HCT116 (cell line): Measurements from ENCODE around the gene SYMPK. TPM values are rescaled to one million over a fixed set of nuclear protein-coding genes. Genes with fewer than 3 reads are reported as not detected.

Experiments used
- ATAC-seq: fragments of 200-7000 bp; cut with Tn5 transposase; 2 replicates; pipeline ENCODE4 v1.9.1; 2020; ENCODE audit warnings: mild to moderate bottlenecking, moderate library complexity
- BruUV-seq: library from RNA; stranded (reverse); fragments of 400-500 nt; replicated peaks from 2 replicates; lab custom pipeline; 2021; lab: Mats Ljungman, UMichigan
- CTCF ChIA-PET: fragments of 300-600 bp; sonication (Branson Sonifier 250); formaldehyde crosslinking; loops from one replicate; lab custom pipeline; 2021; ENCODE audit warnings: antibody characterized with exemption; lab: Charles Lee
- POLR2A ChIA-PET: fragments of 300-600, 350-600 bp; sonication (Branson Sonifier 250); formaldehyde crosslinking; loops from one replicate; lab custom pipeline; 2021; ENCODE audit warnings: antibody characterized with exemption; lab: Charles Lee
- RAD21 ChIA-PET, 2 experiments: fragments of 300-600 bp; sonication (Branson Sonifier 250); formaldehyde crosslinking; loops; one replicate each; lab custom pipeline; 2023; ENCODE audit warnings: low total read pairs in 2 of 2; ENCODE audit not compliant: uncharacterized antibody in 2 of 2, unreplicated experiment in 2 of 2, low non-redundant PET in 1 of 2; lab: Charles Lee
- DNase-seq: peaks from one replicate; pipeline ENCODE4 v3.0.0-alpha.2; 2010; ENCODE audit warnings: low read depth, low spot score
- H2AFZ ChIP-seq: fragments of 200-600 bp; shearing (Covaris generic), sonication (generic); 2 replicates; pipeline ENCODE4 v1.6.1; 2017; ENCODE audit warnings: low read depth, mixed run types, mixed read lengths, antibody characterized with exemption, low read length; ENCODE audit not compliant: poor library complexity, severe bottlenecking
- H3K27ac ChIP-seq: 2 replicates; pipeline ENCODE4 v1.5.1; 2012; ENCODE audit warnings: low read depth, low read length
- H3K27me3 ChIP-seq: fragments of 200-600 bp; sonication (generic); 2 replicates; pipeline ENCODE4 v1.6.1; 2016; ENCODE audit warnings: mixed run types, low read length, mixed read lengths; ENCODE audit not compliant: insufficient read depth
- H3K36me3 ChIP-seq, 2 experiments: fragments of 200-500 bp in 1 of 2; fragments of 200-600 bp in 1 of 2; sonication (Bioruptor generic) in 1 of 2; sonication (generic) in 1 of 2; 2 replicates each; pipeline versions ENCODE4 v1.5.1 to v1.6.1; 2014 to 2016; ENCODE audit warnings: low read length in 2 of 2, inconsistent platforms in 1 of 2, mixed read lengths in 1 of 2, mixed run types in 1 of 2; ENCODE audit not compliant: insufficient read depth in 2 of 2, control insufficient read depth in 1 of 2
- H3K4me1 ChIP-seq, 2 experiments: fragments of 200-600 bp in 1 of 2; sonication (generic) in 1 of 2; 2 replicates each; pipeline versions ENCODE4 v1.5.1 to v1.6.1; 2012 to 2017; ENCODE audit warnings: low read length in 2 of 2, inconsistent platforms in 1 of 2, mild to moderate bottlenecking in 1 of 2, mixed read lengths in 1 of 2, mixed run types in 1 of 2, moderate library complexity in 1 of 2; ENCODE audit not compliant: insufficient read depth in 2 of 2, control insufficient read depth in 1 of 2
- H3K4me2 ChIP-seq: fragments of 200-600 bp; sonication (generic); 2 replicates; pipeline ENCODE4 v1.6.1; 2017; ENCODE audit warnings: mixed run types, low read length, mixed read lengths
- H3K4me3 ChIP-seq, 2 experiments: fragments of 200-600 bp in 1 of 2; sonication (generic) in 1 of 2; replicated peaks in 1 of 2; 2 replicates each; pipeline ENCODE4 v1.5.1; 2011 to 2016; ENCODE audit warnings: low read length in 2 of 2, control low read depth in 1 of 2, low read depth in 1 of 2, mild to moderate bottlenecking in 1 of 2, mixed read lengths in 1 of 2, mixed run types in 1 of 2
- H3K79me2 ChIP-seq: fragments of 200-600 bp; sonication (generic); 2 replicates; pipeline ENCODE4 v1.6.1; 2017; ENCODE audit warnings: mild to moderate bottlenecking, mixed run types, low read length, moderate library complexity, mixed read lengths; ENCODE audit not compliant: insufficient read depth
- H3K9ac ChIP-seq: fragments of 200-600 bp; sonication (generic); 2 replicates; pipeline ENCODE4 v1.6.1; 2016; ENCODE audit warnings: low read length, mixed read lengths
- H3K9me2 ChIP-seq: fragments of 200-600 bp; sonication (generic), shearing (Covaris generic); 2 replicates; pipeline ENCODE4 v1.6.1; 2017; ENCODE audit warnings: mixed run types, mild to moderate bottlenecking, moderate library complexity; ENCODE audit not compliant: insufficient read depth
- H3K9me3 ChIP-seq, 2 experiments: fragments of 200-500 bp in 1 of 2; fragments of 200-600 bp in 1 of 2; sonication (Bioruptor generic) in 1 of 2; sonication (generic) in 1 of 2; 2 replicates each; pipeline ENCODE4 v1.6.1; 2014 to 2017; ENCODE audit warnings: low read length in 2 of 2, mixed read lengths in 2 of 2, inconsistent platforms in 1 of 2, low read depth in 1 of 2, mild to moderate bottlenecking in 1 of 2, mixed run types in 1 of 2, moderate library complexity in 1 of 2; ENCODE audit not compliant: control insufficient read depth in 1 of 2, insufficient read depth in 1 of 2
- H4K20me1 ChIP-seq: fragments of 200-600 bp; sonication (generic), shearing (Covaris generic); 2 replicates; pipeline ENCODE4 v1.6.1; 2017; ENCODE audit warnings: mixed run types, mild to moderate bottlenecking, moderate library complexity; ENCODE audit not compliant: insufficient read depth
- EGR1 ChIP-seq: IDR thresholded peaks from 2 replicates; pipeline ENCODE4 v1.6.1; 2012; ENCODE audit warnings: low read depth
- EZH2 ChIP-seq: fragments of 200-600 bp; sonication (generic); IDR thresholded peaks from 2 replicates; pipeline ENCODE4 v1.6.1; 2017; ENCODE audit warnings: antibody characterized with exemption, mixed run types
- FOSL1 ChIP-seq: IDR thresholded peaks from 2 replicates; pipeline ENCODE4 v1.6.1; 2012; ENCODE audit warnings: low read depth
- MAX ChIP-seq: IDR thresholded peaks from 2 replicates; pipeline ENCODE4 v1.6.1; 2012
- SP1 ChIP-seq: IDR thresholded peaks from 2 replicates; pipeline ENCODE4 v1.6.1; 2012; ENCODE audit warnings: low read depth
- SRF ChIP-seq: IDR thresholded peaks from 2 replicates; pipeline ENCODE4 v1.6.1; 2012; ENCODE audit warnings: low read depth
- TCF7L2 ChIP-seq: IDR thresholded peaks from 2 replicates; pipeline ENCODE4 v1.7.0; 2011; ENCODE audit warnings: borderline replicate concordance, inconsistent platforms; ENCODE audit not compliant: insufficient read depth, insufficient read length; ENCODE audit errors: extremely low read depth
- ZBTB33 ChIP-seq: IDR thresholded peaks from 2 replicates; pipeline ENCODE4 v1.6.1; 2011; ENCODE audit warnings: mild to moderate bottlenecking, low read length, moderate library complexity; ENCODE audit not compliant: insufficient replicate concordance; ENCODE audit errors: extremely low read depth
- intact Hi-C: fragments of 100-400 bp; cut with micrococcal nuclease; formaldehyde crosslinking; loops from 2 replicates; pipeline ENCODE4 v1.10.0; 2022
- total RNA-seq: library from RNA; stranded (reverse); gene quantifications from one replicate; pipeline ENCODE4 v1.2.1, GENCODE V29; 2021; ENCODE audit not compliant: unreplicated experiment

SYMPK gene
- total RNA-seq, 1 experiment from 2014 or later, result 117 TPM

- TF ChIP-seq ZBTB33 (no peak), EZH2 (no peak), SP1 (no peak), MAX (no peak)
These were observed 37.9 kb upstream of the SYMPK start (continued) for GRCh38 chr19:45900738-45901431.

- H3K4me2 ChIP-seq, result no peak overlapping the region
- H3K9me3 ChIP-seq, result no peaks in the 10 kb centered on the region
- RAD21 ChIA-PET, result no interaction called here
- intact Hi-C loops, result no loop called here
- H3K4me1 ChIP-seq, result peaks cover 0 to 7% of the 10 kb centered on the region in 2 experiments; a peak in 1 of 4 replicates
- H2AFZ ChIP-seq, result no peak overlapping the region
- no peak overlapping the region for H3K27ac ChIP-seq
- H3K79me2 ChIP-seq, result peaks cover 5% of the 10 kb centered on the region; the same call in 1 of the 2 replicates
- H3K9ac ChIP-seq, result no peak overlapping the region
- peaks cover 0 to 3% of the 10 kb centered on the region in 2 experiments; a peak in 1 of 4 replicates for H3K36me3 ChIP-seq
- no peaks in the 10 kb centered on the region for H4K20me1 ChIP-seq
- no peaks in the 10 kb centered on the region for H3K9me2 ChIP-seq
- TSS peak; percentile 69 for BruUV-seq
- DNase-seq, result no peak
- POLR2A ChIA-PET, result no interaction called here
- H3K27me3 ChIP-seq, result no peaks in the 10 kb centered on the region
- TF ChIP-seq SP1, result no peak
- TF ChIP-seq TCF7L2, result no peak
- no peak for TF ChIP-seq SRF
- no peak for TF ChIP-seq EGR1
- no peak for TF ChIP-seq FOSL1
- ATAC-seq, result no peak
- CTCF ChIA-PET, result interaction anchor here (0.9 kb wide), 1 partner anchor 14 kb away, joined by 6 read pairs; the partner anchor contains the start of gene IRF2BP1
- no peak overlapping the region for H3K4me3 ChIP-seq
These were observed 37.1 kb upstream of the SYMPK start for GRCh38 chr19:45899919-45900589.
